ENCODE results near the gene MAMLD1.

Gene MAMLD1

DNA sequence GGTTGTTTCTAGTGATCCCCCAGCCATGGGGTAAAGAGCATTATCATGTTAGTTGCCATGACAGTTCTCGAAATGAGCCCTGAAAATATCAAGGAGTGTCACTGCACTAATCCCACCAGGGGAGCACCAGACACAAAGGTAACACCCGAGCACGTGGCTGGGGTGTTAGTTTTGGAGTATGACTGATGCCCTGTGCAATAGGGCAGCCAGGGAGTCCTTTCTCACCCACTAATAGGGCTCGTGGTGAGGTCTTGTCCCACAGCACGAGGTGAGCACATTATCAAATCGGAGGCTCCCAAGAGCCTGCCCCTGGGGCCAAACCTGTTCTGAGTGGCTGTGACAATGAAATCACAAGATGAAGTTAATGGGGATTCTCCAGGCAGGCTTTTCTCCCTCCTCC is 9.6 kb downstream of the MAMLD1 start:
- no peaks in the 10 kb centered on the region for H3K36me3 ChIP-seq
- TF ChIP-seq CTCF (IDR thresholded peaks at IDR 0.05; ENCODE audit: low read depth, low read length): no peak
- H3K27me3 ChIP-seq (ENCODE audit: insufficient read depth, low read depth, severe bottlenecking): peaks cover 74% of the 10 kb centered on the region
- peaks cover 3% of the 10 kb centered on the region for H3K9me3 ChIP-seq (ENCODE audit: severe bottlenecking)
- H3K27ac ChIP-seq: no peak overlapping the region
- H3K4me3 ChIP-seq (ENCODE audit: low read depth, low read length): no peak overlapping the region
- no peak for DNase-seq

DNA sequence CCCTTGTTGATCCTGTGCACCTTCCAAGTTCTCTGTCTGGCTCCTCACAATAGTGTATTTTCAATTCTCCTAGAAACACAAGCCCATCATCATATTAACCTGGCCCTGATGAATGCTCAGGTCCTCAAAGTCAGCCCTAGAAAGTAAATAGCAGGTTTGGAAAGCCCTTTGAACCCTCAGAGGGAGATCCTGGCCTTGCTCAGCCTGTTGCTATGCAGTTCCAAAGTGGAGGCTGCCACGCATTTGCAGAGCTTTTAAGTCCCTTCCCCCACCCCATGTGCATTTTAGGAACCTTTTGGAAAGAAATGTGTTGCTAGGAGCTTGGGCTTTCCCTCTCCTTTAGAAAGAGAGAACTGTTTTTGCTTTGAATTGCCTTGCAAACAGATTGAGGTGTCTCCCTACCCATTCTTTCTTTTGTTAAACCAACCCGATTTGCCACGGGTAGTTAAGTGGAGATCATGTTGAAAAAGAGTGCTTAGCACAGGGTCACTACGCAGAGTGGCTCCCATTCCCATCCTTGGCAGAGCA is 12.2 kb downstream of the MAMLD1 start:
- Histone ChIP-seq H3K27ac (no peak overlapping the region), H3K4me3 (ENCODE audit: low read depth, low read length) (no peak overlapping the region), H3K36me3 (no peaks in the 10 kb centered on the region), H3K9me3 (ENCODE audit: severe bottlenecking) (no peaks in the 10 kb centered on the region), H3K27me3 (ENCODE audit: insufficient read depth, low read depth, severe bottlenecking) (peaks cover 83% of the 10 kb centered on the region)
- no peak for TF ChIP-seq CTCF (IDR thresholded peaks at IDR 0.05; ENCODE audit: low read depth, low read length)
- no peak for DNase-seq

GRCh38 chrX:150377005-150377404 is 13.9 kb downstream of the MAMLD1 start:
- Histone ChIP-seq H3K27ac (no peak overlapping the region), H3K36me3 (no peaks in the 10 kb centered on the region), H3K27me3 (ENCODE audit: insufficient read depth, low read depth, severe bottlenecking) (peaks cover 78% of the 10 kb centered on the region), H3K9me3 (ENCODE audit: severe bottlenecking) (no peaks in the 10 kb centered on the region), H3K4me3 (ENCODE audit: low read depth, low read length) (no peak overlapping the region)
- no peak for DNase-seq
- no peak for TF ChIP-seq CTCF (IDR thresholded peaks at IDR 0.05; ENCODE audit: low read depth, low read length)

GRCh38 chrX:150405006-150405405 is 41.9 kb downstream of the MAMLD1 start:
- peaks cover 58% of the 10 kb centered on the region for H3K27me3 ChIP-seq (ENCODE audit: insufficient read depth, low read depth, severe bottlenecking)
- H3K9me3 ChIP-seq (ENCODE audit: severe bottlenecking): peaks cover 3% of the 10 kb centered on the region
- no peak for TF ChIP-seq CTCF (IDR thresholded peaks at IDR 0.05; ENCODE audit: low read depth, low read length)
- no peak overlapping the region for H3K4me3 ChIP-seq (ENCODE audit: low read depth, low read length)
- H3K27ac ChIP-seq: no peak overlapping the region
- H3K36me3 ChIP-seq: no peaks in the 10 kb centered on the region
- DNase-seq: no peak

GRCh38 chrX:150405576-150405975 is 42.5 kb downstream of the MAMLD1 start:
- Histone ChIP-seq H3K27me3 (ENCODE audit: insufficient read depth, low read depth, severe bottlenecking) (peaks cover 61% of the 10 kb centered on the region), H3K27ac (no peak overlapping the region), H3K36me3 (no peaks in the 10 kb centered on the region), H3K4me3 (ENCODE audit: low read depth, low read length) (no peak overlapping the region), H3K9me3 (ENCODE audit: severe bottlenecking) (peaks cover 3% of the 10 kb centered on the region)
- peak; percentile 62 for TF ChIP-seq CTCF (IDR thresholded peaks at IDR 0.05; ENCODE audit: low read depth, low read length)
- DNase-seq: peak; percentile 26

GRCh38 chrX:150406596-150406995 is 43.5 kb downstream of the MAMLD1 start:
- no peak overlapping the region for H3K27ac ChIP-seq
- TF ChIP-seq CTCF (IDR thresholded peaks at IDR 0.05; ENCODE audit: low read depth, low read length): no peak
- no peak for DNase-seq

More at GRCh38 chrX:150406596-150406995, 43.5 kb downstream of the MAMLD1 start:
- Histone ChIP-seq H3K27me3 (ENCODE audit: insufficient read depth, low read depth, severe bottlenecking) (peaks cover 71% of the 10 kb centered on the region), H3K4me3 (ENCODE audit: low read depth, low read length) (no peak overlapping the region), H3K9me3 (ENCODE audit: severe bottlenecking) (peaks cover 3% of the 10 kb centered on the region), H3K36me3 (no peaks in the 10 kb centered on the region)
